Choroid plexus epithelial cell (primary cell): ENCODE results near the gene FAM193A.
"Not testable (repeated sequence)": the region's sequence is repeated elsewhere in the genome, so short reads cannot be mapped to it uniquely, and the experiment has no call there.

Experiments
- DNase-seq: peaks from one replicate; pipeline ENCODE4 v3.0.0-alpha.2; 2010; ENCODE audit warnings: low read depth
- H3K4me3 ChIP-seq: 2 replicates; pipeline ENCODE4 v1.5.1; 2011; ENCODE audit warnings: low read depth, mild to moderate bottlenecking, control low read depth, low read length, moderate library complexity
- CTCF ChIP-seq: conservative IDR thresholded peaks from 2 replicates; pipeline ENCODE4 v1.5.1; 2011; ENCODE audit warnings: low read depth, mild to moderate bottlenecking, control low read depth, inconsistent platforms, low read length, moderate library complexity

FAM193A gene

GRCh38 chr4:2507259-2507658 lies 29.2 kb upstream of the FAM193A start:
- no peak for TF ChIP-seq CTCF
- DNase-seq: no peak
- no peak overlapping the region for H3K4me3 ChIP-seq

- DNase-seq: no peak
- no peak overlapping the region for H3K4me3 ChIP-seq
- TF ChIP-seq CTCF: no peak
These were observed 28.6 kb upstream of the FAM193A start for GRCh38 chr4:2507855-2508254.

- H3K4me3 ChIP-seq: no peak overlapping the region
- no peak for DNase-seq
These were observed 25.8 kb upstream of the FAM193A start for GRCh38 chr4:2510351-2511259.

GRCh38 chr4:2511645-2512131 lies 24.8 kb upstream of the FAM193A start:
- H3K4me3 ChIP-seq: no peak overlapping the region
- DNase-seq: no peak

More at GRCh38 chr4:2510351-2511259, 25.8 kb upstream of the FAM193A start:
- TF ChIP-seq CTCF: no peak

GRCh38 chr4:2512396-2513135 lies 23.9 kb upstream of the FAM193A start:
- no peak for TF ChIP-seq CTCF
- H3K4me3 ChIP-seq: no peak overlapping the region
- DNase-seq: no peak

More at GRCh38 chr4:2511645-2512131, 24.8 kb upstream of the FAM193A start:
- TF ChIP-seq CTCF: no peak

GRCh38 chr4:2514193-2514592 lies 22.3 kb upstream of the FAM193A start:
- H3K4me3 ChIP-seq, DNase-seq: not testable (repeated sequence)

- H3K4me3 ChIP-seq, DNase-seq: not testable (repeated sequence)
These were observed 21.5 kb upstream of the FAM193A start for GRCh38 chr4:2514944-2515343.
